Esophagus squamous epithelium (tissue), 5 donors: ENCODE results near the gene KPNA6. TPM values are rescaled to one million over a fixed set of nuclear protein-coding genes. Genes with fewer than 3 reads are reported as not detected.
"Not testable (repeated sequence)": the region's sequence is repeated elsewhere in the genome, so short reads cannot be mapped to it uniquely, and the experiment has no call there.

Source experiments
- DNase-seq: peaks from one replicate; lab custom pipeline; 2025; lab: John Stamatoyannopoulos, UW
- H3K27ac ChIP-seq, 4 donors: fragments of 200-600 bp; sonication (generic); one replicate each; pipeline ENCODE4 v1.5.1; 2016 to 2019; ENCODE audit warnings: mild to moderate bottlenecking in 1 of 4
- H3K27me3 ChIP-seq, 4 donors: fragments of 200-600 bp; sonication (generic); 1 replicate in 3 of 4; 2 replicates in 1 of 4; pipeline versions ENCODE4 v1.5.1 to v1.6.0; 2017 to 2021; ENCODE audit warnings: antibody characterized with exemption in 1 of 4
- H3K36me3 ChIP-seq, 3 donors: fragments of 200-600 bp; sonication (generic); one replicate each; pipeline ENCODE4 v1.5.1; 2016 to 2019
- H3K4me1 ChIP-seq, 3 donors: fragments of 200-600 bp; sonication (generic); one replicate each; pipeline ENCODE4 v1.5.1; 2017 to 2019
- H3K4me3 ChIP-seq, 4 donors: fragments of 200-600 bp; sonication (generic); 1 replicate in 3 of 4; 2 replicates in 1 of 4; pipeline ENCODE4 v1.5.1; 2016 to 2019; ENCODE audit warnings: mild to moderate bottlenecking in 2 of 4, moderate library complexity in 1 of 4
- H3K9me3 ChIP-seq, 3 donors: fragments of 200-600 bp; sonication (generic); one replicate each; pipeline ENCODE4 v1.5.1; 2016 to 2019
- POLR2A ChIP-seq, 4 donors: fragments of 450-650 bp; IDR thresholded peaks; one replicate each; pipeline ENCODE4 v1.6.1; 2017; ENCODE audit warnings: antibody characterized with exemption in 4 of 4, mild to moderate bottlenecking in 4 of 4, moderate library complexity in 3 of 4
- WGBS, 2 donors: methylation state at CpG; one replicate each; pipeline ENCODE4 v1.1.5; 2018; 5-methylcytosine and 5-hydroxymethylcytosine counted together
- intact Hi-C: fragments of 100-400 bp; cut with DNase I; formaldehyde crosslinking; loops from one replicate; pipeline ENCODE4 v1.15.0; 2022
- total RNA-seq, 4 donors: library from RNA; depleted of rRNA; stranded (reverse); fragments of >200 nt; gene quantifications; one replicate each; pipeline ENCODE4 v1.1.0, GENCODE V29; 2016
- TF ChIP-seq, protein P1 (sequence below), 6 experiments: fragments of 450-650 bp in 4 of 6; fragments of 200-600 bp in 2 of 6; sonication (generic) in 2 of 6; IDR thresholded peaks; one replicate each; pipeline ENCODE4 v1.5.1; 2016 to 2019; ENCODE audit warnings: antibody characterized with exemption in 6 of 6, mild to moderate bottlenecking in 4 of 6, moderate library complexity in 4 of 6
- donor health status: DM: yes; HTN: yes; CAD: no.

KPNA6 gene
- total RNA-seq, result 10 to 100 TPM; 27.7 to 38.0 (median 36.5) TPM

DNA sequence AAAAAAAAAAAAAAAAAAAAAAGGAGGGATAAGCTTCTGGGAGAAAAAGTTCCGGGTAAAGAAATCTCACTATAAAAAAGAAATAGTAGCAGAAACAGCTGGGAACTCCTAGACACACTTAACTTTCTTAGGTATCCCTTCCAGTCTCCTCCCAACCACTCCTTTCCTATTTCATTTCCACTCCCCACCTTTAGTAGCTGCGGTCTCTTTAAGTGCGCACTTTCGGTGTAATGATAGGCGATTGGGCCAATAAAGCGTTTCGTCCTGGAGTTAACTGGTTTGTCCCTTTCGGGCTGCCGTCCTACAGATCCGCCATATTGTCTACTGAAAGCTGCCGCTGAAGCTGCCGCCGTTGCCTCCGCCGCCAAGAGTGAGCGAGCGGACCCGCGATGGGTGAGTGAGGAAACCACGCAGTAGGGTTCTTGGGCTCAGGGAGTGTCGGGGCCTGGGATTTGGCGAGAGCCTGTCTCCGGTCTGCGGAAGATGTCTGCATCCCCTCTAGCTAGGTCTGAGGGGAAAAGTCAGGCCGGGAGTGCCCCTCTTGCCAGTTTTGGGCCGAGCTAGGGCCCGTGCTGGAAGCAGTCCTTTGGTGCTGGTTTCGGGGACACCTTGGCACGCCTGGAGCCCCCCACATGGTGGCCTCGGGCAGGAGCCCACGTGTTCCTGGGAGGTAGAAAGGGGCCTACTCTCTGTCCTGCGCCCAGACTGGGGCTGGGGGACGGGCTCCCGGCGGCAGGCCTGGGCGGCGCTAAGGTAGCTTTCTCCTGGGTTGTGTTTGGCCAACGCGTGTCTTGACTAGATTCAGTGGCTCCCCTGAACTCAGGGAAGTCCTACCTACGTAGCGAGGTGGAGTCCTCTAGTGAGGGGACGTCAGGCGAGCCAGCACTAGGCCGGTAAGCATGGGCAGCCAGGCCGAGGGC is at the start of gene KPNA6:
KPNA6 (plus strand) TSS at position 315 of the 920 bp plus-strand sequence; CDS start at position 390, 75 bp downstream.
- peak; percentile 16 for DNase-seq
- no peaks in the 10 kb centered on the region for H3K27me3 ChIP-seq
- TF ChIP-seq, protein P1, sequence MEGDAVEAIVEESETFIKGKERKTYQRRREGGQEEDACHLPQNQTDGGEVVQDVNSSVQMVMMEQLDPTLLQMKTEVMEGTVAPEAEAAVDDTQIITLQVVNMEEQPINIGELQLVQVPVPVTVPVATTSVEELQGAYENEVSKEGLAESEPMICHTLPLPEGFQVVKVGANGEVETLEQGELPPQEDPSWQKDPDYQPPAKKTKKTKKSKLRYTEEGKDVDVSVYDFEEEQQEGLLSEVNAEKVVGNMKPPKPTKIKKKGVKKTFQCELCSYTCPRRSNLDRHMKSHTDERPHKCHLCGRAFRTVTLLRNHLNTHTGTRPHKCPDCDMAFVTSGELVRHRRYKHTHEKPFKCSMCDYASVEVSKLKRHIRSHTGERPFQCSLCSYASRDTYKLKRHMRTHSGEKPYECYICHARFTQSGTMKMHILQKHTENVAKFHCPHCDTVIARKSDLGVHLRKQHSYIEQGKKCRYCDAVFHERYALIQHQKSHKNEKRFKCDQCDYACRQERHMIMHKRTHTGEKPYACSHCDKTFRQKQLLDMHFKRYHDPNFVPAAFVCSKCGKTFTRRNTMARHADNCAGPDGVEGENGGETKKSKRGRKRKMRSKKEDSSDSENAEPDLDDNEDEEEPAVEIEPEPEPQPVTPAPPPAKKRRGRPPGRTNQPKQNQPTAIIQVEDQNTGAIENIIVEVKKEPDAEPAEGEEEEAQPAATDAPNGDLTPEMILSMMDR (IDR thresholded peaks at IDR 0.05), result peak in 2 of 6 experiments; percentile 12 to 15
- TF ChIP-seq POLR2A (IDR thresholded peaks at IDR 0.05), result peak in 1 of 4 donors; percentile 55
- no peaks in the 10 kb centered on the region for H3K9me3 ChIP-seq
- intact Hi-C loops, result no loop called here
- H3K36me3 ChIP-seq, result peaks cover 0 to 2% (median 0%) of the 10 kb centered on the region in 3 donors
- peaks cover 27 to 53% (median 31%) of the 10 kb centered on the region in 3 donors for H3K4me1 ChIP-seq
- peak within 1 kb of the TSS; percentile 95 to 98 (median 96) for H3K27ac ChIP-seq
- H3K4me3 ChIP-seq, result peak within 1 kb of the TSS; percentile 75 to 95 (median 92)
- 0% methylated on average over 13 to 21 of the region's 45 CpGs for whole genome bisulfite sequencing, 2 donors

DNA sequence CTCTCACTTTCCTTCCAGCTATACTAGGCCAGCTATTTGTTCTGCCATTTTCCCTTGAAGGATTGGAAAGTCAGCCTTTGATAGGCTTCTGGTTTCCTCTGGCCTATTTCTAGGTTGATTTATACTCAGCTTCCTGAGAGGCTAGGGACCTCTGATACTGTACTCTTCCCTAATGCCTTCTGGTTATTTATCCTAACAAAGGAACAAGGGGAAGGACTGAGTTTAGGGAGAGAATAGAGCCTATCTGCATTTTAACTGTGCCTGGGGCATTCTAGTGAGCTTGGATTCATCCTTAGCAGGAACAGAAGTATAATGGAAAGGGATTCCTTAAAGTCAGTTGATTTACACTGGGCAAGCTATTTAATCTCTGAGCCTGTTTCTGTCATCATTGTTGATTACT is 46.9 kb upstream of the KPNA6 start:
- H3K27ac ChIP-seq, result no peak overlapping the region
- H3K4me3 ChIP-seq, result no peak overlapping the region
- no peak for DNase-seq
- H3K9me3 ChIP-seq, result no peaks in the 10 kb centered on the region
- H3K4me1 ChIP-seq, result peaks cover 5 to 19% (median 11%) of the 10 kb centered on the region in 3 donors
- intact Hi-C loops, result no loop called here
- H3K27me3 ChIP-seq, result no peaks in the 10 kb centered on the region
- no peak for TF ChIP-seq POLR2A (IDR thresholded peaks at IDR 0.05)
- TF ChIP-seq, protein P1 (IDR thresholded peaks at IDR 0.05), result no peak
- H3K36me3 ChIP-seq, result peaks cover 0 to 7% (median 0%) of the 10 kb centered on the region in 3 donors

DNA sequence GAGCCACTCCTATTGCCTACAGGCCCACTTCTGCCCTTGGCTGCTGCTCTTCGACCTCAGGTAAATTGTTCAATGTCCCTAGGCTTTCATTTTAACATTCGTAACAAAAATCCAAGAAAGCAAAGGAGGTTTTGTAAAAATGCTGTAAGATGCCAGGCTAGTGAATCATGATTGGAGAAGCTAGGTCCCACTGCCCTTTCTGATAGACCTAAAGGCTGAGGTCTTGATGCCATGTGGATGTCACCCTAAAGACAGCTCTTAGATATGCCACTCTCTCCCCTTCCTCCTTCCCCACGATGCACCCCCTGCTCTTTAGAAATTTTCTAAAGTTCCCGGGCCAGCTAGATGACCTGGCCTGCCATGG is 45.0 kb upstream of the KPNA6 start:
- DNase-seq, result no peak
- H3K36me3 ChIP-seq, result peaks cover 0 to 7% (median 0%) of the 10 kb centered on the region in 3 donors
- H3K4me1 ChIP-seq, result peaks cover 10 to 38% (median 25%) of the 10 kb centered on the region in 3 donors
- intact Hi-C loops, result no loop called here
- WGBS, 2 donors, result 64 to 70% methylated on average over 4 of the region's 4 CpGs
- no peak overlapping the region for H3K4me3 ChIP-seq
- TF ChIP-seq, protein P1 (IDR thresholded peaks at IDR 0.05), result no peak
- no peak for TF ChIP-seq POLR2A (IDR thresholded peaks at IDR 0.05)
- H3K9me3 ChIP-seq, result no peaks in the 10 kb centered on the region
- peak overlapping the region in 3 of 4 donors; percentile 43 to 65 (median 51) for H3K27ac ChIP-seq
- H3K27me3 ChIP-seq, result no peaks in the 10 kb centered on the region

DNA sequence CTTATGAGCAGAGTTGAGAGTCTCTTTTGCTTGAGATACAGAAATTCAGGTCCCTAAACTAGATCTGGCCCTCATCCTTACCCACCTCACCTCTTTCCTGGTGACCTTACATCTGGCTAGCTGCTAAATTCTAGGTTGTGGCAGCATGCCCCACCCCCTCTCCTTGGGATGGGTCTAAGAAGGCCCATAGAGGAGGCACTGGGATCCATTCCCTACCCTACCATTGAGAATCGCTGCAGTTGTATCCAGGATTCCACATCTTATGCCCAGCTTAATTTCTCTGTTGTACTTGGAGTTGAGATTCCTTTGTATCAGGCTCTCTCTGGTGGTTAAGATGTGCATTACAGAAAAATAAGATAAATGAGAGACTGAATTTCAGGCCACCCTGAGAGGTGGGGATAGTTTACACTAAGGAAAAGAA is 44.6 kb upstream of the KPNA6 start:
- WGBS, 2 donors, result 17 to 22% methylated on average over 1 of the region's 1 CpG
- Histone ChIP-seq H3K9me3 (no peaks in the 10 kb centered on the region), H3K36me3 (peaks cover 0 to 7% (median 0%) of the 10 kb centered on the region in 3 donors), H3K27ac (peak overlapping the region in 2 of 4 donors; percentile 43 to 65), H3K27me3 (no peaks in the 10 kb centered on the region), H3K4me1 (peaks cover 10 to 43% (median 25%) of the 10 kb centered on the region in 3 donors), H3K4me3 (no peak overlapping the region)
- DNase-seq, result no peak
- intact Hi-C loops, result no loop called here
- TF ChIP-seq, protein P1 (IDR thresholded peaks at IDR 0.05), result peak; percentile 22 to 78 (median 57)
- TF ChIP-seq POLR2A (IDR thresholded peaks at IDR 0.05), result no peak

DNA sequence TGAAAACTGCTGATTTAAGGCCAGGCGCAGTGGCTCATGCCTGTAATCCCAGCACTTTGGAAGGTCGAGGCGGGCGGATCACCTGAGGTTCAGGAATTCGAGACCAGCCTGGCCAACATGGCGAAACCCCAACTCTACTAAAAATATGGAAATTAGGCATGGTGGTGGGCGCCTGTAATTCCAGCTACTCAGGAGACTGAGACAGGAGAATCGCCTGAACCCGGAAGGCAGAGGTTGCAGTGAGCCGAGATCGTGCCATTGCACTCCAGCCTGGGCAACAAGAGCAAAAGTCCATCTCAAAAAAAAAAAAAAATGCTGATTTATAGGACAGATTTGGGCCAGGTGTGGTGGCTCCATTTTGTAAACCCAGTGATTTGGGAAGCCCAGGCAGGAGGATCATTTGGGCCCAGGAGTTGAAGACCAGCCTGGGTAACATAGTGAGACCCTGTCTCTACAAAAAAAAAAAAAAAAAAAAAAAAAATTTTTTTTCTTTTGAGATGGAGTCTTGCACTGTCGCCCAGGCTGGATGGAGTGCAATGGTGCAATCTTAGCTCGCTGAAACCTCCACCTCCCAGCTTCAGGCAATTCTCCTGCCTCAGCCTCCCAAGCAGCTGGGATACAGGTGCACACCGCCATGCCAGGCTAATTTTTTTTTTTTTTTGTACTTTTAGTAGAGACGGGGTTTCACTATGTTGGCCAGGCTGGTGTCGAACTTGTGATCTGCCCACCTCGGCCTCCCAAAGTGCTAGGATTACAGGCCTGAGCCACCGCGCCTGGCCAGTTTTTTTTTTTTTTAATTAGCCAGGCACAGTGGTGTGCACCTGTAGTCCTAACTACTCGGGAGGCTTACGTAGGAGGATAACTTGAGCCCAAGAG is 42.0 kb upstream of the KPNA6 start:
- H3K4me3 ChIP-seq, H3K9me3 ChIP-seq, H3K36me3 ChIP-seq, H3K27me3 ChIP-seq, DNase-seq, intact Hi-C loops: not testable (repeated sequence)
- H3K4me1 ChIP-seq, result peaks cover 13 to 60% (median 25%) of the 10 kb centered on the region in 3 donors
- peak overlapping the region in 2 of 4 donors; percentile 56 to 63 for H3K27ac ChIP-seq
- WGBS, 2 donors, result 57 to 69% methylated on average over 20 to 21 of the region's 21 CpGs
